ENCODE results near the gene TEX52.
"Not testable (repeated sequence)": the region's sequence is repeated elsewhere in the genome, so short reads cannot be mapped to it uniquely, and the experiment has no call there.

TEX52 gene

DNA sequence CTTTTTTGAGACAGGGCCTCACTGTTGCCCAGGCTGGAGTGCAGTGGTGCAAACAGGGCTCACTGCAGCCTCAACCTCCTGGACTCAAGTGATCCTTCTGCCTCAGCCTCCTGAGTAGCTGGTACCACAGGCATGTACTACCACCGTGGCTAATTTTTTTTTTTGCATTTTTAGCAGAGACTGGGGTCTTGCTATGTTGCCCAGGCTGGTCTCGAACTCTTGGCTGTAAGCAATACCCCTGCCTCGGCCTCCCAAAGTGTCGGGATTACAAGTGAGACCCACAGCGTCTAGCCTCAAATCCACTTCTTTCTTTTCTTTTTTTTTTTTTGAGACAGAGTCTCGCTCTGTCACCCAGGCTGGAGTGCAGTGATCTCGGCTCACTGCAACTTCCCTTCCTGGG, 6.6 kb upstream of the TEX52 start:
- DNase-seq = not testable (repeated sequence)

DNA sequence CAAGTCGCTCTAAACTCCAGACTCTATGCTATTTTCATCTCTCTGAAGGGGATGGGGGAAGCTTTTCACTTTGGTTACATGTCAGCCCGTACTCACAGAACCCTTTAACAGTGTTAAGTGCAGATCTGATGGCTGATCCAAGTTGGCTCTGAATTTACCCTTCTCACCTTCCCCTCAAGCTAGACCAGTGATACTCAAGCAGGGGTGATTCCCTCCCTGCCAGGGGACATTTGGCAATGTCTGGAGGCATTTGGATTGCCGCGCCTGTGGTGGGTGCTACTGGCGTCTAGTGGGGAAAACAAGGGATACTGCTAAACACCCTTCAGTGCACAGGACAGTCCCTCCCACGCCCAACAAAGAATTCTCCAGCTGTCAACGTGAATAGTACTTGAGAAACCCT, 6.0 kb upstream of the TEX52 start:
- no peak for DNase-seq

DNA sequence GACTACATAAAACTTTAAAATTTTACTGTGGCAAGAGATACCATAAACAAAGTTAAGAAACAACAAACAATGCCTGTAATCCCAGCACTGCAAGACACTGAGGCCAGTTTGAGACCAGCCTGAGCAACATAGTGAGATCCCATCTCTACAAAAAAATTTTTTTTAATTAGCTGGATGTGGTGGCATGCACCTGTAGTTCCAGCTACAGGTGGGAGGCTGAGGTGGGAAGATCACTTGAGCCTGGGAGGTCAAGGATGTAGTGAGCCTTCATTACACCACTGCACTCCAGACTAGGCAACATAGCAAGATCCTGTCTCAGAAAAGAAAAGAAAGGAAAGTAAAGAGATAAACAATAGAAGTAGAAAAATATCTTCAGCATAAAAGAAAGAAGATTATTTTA, 3.3 kb upstream of the TEX52 start:
- no peak for DNase-seq

DNA sequence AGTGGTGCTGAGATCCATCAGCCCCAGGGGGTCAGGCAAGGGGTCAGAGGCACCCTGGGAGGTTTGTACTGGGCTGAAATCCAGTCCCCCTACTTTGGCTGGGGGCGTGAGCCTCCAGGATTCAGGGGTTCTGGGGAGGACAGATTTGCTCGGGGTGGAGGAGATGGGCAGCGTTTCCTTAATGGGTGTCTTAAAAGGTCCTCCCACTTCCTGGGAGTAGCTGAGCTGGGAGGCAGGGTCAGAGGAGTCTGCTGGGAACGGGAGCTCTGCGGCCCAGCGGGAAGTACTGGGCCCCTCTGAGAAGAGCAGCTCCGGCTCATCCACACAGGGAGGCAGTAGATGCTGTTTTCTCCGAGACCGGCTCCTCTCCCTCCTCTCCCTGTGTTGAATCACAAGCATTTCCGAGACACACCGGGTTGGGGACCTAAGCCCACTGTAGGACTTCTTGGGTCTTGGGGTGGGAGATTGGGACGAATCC, 2.1 kb upstream of the TEX52 start:
- DNase-seq = no peak

DNA sequence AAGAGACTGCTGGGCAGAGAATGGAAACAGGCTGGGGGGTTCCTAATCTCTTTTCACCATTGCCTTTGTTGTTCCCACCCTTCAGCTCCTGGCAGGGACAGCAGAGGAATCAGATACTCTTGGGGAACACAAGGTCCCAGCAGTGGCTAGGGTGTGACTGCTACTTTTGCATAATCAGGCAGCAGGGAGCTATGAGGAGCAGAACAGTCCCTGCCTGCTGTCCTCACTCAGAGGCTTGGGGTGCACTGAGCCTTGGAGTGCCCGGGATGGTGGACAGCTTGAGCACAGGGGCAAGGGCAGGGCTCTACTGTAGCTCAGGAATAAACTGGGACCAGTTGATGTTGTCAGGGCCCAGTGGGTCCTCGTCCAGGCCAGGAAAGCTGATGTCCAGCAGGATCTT, 1.5 kb upstream of the TEX52 start:
- no peak for DNase-seq

DNA sequence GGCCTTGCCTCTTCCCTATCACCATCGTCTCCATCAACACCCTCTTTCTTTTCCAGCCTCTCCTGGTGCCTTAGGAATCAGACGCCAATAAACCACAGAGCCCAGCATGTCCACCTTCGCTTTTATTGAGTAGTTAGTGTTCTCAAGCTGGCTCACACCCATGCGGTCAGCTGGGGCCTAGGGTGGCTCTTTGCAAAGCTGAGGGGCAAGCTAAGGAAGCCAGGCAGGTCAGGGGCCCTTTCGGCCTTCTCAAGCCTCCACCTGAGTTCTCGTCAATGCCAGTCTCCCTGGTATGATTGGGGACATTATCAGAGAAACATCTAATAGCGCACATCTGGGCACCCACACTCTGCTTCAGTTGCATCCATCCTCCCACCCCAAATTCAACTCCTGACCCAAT, 737 bp upstream of the TEX52 start:
- DNase-seq = no peak

DNA sequence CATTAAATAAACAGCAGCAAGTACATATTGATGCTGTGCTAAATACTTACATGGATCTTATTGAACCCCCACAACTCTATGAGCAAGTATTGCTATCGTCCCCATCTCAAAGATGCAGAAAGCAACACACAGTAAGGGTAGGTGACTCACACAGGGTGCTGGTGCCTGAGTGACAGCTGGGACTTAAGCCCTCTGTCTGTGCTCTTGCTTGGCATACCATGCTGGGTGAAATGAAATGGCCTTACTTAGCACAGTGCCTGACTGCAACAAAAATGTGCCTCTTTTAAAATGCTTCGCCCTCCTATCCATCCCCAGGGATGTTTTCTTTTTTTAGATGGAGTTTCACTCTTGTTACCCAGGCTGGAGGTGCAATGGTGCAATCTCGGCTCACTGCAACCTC, 788 bp downstream of the TEX52 start:
- no peak for DNase-seq

DNA sequence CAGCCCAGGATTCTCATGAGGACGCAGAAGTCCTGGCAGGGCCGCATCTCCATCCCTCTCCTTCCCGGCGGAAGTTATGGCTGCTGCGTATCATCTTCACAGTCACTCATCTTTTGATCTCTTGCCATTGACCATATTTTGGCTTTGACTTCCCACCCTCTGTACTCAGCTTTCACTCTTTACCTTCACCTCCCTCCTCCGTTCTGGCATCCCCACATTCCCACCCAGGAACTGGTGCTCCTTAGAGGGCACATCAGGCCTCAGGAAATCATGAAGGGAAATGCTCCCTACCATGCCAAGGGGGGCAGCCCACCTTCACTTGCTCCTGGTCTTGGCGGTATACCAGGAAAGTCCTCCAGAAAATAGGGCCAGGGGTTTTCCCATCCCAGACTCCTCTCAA, 1.3 kb downstream of the TEX52 start:
- no peak for DNase-seq

DNA sequence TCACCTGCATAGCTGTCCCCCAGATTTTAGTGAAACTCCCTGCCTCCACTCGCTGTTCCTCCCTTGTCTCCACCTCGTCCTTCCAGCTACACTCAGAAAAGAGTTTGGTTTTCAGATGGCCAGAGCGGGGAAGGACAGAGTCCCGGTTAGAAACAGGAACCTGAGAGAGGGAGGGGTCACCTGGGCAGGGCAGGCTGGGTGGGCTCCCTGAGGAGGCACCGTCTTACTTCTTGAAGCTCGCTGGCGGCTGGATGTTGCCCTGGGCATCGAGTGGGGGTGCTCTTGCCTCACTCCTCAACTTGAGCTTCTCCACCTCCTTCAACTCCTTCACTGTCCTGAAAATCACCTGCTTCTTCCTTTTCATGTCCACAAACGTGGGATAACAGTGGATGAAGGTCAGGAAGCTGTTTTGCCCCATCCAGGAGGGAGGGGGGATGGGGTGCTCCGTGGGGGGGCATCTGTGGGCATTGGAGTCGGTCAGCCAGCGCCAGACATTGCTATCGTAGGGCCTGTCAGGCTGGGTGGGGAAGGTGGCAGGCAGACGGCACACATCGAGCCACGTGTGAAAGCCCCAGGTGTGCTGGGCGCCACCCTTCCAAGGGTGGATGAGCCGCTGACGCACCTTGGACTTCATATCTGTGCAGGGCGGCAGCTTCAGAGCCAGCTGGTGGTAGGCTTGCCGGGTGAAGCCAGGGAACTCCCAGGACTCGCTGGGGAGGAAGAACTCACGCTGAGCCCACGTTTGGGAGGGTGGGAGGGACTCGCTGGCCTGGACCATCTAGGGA, 2.0 kb downstream of the TEX52 start:
- DNase-seq = no peak

DNA sequence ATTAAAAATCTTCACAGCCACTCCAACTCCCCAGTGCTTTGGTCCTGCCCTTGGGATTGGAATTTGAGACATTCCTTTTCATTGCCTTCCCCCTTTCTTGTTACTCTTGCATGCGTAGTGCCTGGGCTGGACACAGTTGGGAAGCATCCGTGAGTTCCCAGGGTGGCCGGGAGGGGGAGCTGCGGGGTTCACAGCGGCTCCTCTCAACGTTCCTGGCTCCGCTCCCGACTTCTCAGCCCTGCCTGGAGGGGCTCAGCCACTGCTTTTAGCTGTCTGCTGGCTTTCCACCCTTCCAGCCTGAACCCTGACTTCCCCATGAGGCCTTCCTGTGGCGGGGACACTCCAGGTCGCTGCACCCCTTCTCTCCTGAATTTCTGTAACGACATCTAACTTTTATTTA, 3.2 kb downstream of the TEX52 start:
- DNase-seq = peak; percentile 51

DNA sequence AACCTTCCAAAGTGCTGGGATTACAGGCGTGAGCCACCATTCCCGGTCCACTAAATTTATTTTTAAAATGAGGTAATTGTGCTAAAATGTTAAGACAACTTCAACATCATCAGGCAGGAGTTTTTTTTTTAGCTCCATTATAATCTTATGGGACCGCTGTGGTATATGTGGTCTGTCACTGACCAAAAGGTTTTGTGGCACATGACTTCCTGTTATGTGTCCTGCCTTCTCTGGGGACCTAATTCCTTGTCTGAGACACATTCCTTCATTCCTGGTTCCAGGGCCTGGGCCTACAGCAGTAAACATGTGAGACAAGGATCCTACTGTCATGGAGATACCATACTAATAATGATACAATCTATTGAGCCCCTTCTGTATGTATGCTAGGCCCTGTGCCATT, 4.9 kb downstream of the TEX52 start:
- DNase-seq = no peak

DNA sequence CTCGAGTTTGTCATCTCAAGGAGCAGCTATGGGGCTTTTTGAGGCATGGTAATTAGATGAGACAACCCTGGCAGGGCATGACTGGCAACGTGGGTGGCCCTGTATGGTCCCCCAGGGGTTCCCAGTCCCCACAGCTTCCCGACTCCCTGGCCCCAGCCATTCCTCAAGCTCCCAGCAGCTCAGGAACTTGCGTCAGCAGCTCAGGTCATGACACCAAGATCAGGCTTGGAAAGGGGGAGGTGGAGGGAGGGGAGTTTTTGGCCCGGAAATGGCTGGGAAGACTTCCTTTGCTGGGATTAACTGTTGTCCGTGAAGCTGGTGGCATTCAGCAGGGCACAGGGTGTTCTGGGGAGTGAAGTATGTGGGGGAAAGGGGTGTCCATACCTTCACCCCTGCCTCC, 11.6 kb downstream of the TEX52 start:
- no peak for DNase-seq

DNA sequence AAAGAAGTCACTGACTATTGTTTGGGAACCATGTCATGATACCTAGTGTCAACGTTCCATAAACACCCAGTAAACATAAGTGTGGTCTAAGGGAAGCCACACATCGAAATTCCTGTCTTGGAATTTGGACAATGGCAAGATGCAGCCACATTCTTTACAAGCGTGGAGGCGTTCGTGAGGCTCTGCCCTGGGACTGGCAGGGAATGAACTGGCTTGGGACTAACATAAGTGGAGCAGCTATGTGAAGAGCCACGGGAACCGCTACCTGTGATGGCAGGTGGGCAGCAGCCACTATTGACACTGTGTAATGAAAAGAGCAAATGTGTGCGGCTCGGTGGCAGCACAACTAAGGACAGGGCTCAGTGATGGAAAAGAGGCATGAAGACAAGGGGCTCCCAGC, 12.1 kb downstream of the TEX52 start:
- DNase-seq = no peak

DNA sequence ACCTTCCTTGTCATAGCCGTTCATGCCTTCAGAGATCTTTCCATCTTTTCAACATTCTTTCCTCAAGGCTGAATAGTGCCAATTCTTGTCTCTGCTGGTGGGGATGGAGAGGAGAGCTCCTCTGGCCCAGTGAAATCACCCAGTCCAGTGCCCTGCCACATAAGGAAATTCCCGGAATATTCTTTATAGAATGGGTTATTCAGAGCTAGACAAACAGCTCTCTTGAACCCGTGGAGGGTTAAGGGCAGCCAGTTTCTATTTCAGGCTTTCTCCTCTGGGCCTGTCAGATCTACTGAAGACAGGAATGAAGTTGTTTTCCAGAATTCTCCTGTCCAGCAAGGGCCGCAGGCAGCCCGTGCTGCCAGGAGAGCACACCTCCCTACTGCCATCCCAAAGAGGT, 13.9 kb downstream of the TEX52 start:
- DNase-seq = no peak

DNA sequence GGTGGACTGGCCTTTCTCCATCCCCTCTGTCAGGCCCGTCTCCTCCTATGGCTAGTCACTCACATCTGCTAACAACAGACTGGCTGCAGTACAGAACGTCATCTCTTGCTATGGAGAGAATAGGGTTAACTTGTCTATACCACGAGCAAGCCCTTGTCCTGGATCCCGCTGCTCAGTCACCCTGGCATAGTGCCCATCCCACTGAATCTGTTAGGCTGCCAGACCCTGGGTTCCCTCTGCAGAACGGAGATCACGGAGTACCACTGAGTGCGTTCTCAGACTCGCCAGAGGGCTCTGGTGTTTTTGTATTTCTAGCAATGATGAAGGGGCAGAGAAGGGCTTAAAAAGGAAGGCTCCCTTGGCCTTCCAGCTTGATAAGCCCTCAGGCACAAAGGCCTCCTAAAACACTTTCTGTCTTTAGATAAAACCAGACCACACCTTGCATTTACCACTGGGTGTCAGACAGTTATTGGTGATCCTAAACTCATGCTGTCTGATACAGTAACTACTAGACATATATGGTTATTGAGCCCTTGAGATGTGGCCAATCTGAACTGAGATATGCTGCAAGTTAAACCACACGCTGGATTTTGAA, 15.7 kb downstream of the TEX52 start:
- DNase-seq = no peak

DNA sequence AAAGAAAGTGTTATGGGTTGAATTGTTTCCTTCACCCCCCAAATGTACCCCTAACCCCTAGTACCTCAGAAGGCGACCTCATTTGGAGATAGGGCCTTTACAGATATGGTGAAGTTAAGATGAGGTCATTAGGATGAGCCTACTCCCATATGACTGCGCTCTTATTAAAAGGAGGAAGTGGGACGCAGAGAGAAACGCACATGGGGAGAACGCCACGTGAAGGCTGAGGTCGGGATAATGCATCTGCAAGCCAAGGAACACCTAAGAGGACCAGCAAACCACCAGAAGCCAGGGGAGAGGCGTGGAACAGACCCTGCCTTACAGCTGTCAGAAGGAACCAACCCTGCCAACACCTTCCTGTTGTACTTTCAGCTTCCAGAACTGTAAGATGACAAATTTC, 20.3 kb downstream of the TEX52 start:
- no peak for DNase-seq

DNA sequence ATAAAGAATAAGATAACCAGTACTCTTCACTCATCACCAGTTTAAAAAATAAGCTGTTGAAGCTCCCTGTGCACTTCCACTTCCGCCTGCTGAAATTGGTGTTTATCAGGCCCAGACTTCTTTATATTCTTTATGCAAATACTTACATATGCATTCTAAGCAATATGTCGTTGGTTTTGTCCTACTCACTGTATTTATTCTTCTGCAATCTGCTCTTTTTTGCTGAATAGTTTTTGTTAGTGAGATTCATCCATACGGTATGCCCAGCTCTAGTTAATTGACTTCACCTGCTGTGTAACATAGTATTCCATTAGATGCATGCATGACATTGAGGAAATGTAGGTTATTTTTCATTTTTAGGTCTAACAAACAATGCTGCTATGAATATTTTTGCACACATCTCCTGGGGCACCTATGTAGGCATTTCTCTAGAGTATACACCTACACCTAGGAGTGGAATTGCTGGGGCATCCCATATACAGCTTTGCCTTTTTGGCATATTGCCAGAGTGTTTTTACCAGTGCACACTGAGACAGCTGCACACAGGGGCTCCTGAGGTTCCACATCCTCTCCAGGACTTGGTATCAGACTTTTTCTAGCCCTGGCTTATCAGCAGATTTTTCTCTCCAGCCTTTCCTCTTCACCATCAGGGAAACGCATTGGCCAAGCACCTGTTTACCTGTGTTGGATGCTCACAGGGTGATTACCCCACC, 21.0 kb downstream of the TEX52 start:
- no peak for DNase-seq

DNA sequence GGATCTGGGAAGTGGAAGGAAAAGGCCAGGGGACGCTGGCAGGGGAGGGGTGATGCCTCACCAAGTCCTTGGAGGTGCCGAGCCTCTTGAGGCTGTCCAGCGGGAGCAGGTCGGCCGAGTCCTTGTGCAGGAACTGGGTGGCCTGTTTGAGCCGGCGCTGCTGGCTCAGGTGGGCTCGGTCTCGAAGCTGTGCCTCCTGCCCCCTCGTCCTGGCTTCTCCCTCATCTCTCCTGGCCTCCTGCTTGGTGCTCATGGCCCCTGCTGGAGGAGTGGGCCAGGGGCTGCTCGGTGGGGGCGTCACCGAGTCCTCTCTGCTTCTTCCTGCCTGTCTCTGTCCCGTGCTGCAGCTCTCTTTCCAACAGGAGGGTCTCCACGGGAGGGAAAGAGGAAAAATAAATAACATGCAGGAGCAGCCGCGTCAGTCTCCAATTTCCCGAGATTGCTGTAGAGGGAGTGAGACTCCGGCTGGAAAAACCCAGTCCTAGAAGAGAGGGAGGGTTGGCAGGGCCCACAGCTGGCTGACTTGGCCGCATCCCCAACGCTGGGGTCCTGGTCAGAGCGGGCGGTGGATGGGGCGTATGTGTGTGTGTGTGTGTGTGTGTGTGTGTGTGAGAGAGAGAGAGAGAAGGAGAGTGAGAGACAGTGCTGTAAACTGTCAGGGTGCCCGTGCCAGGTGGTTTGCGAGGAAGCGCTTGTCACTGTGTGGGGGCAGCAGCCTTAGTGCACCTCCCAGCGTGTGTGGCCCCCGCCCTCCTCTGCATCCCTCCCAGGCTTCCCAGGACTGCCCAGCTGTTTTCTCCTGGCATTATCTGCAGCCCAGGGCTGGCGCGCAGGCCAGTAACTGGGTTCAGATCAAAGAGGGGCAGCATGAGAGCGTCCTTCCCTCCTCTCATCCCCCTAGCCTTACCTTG, 22.0 kb downstream of the TEX52 start, which contains the start of gene NRIP2:
Gene NRIP2, minus strand, starts transcription at position 455 of the 911 bp plus-strand sequence. Its CDS starts 52 bp downstream, at position 403.
- DNase-seq = no peak

DNA sequence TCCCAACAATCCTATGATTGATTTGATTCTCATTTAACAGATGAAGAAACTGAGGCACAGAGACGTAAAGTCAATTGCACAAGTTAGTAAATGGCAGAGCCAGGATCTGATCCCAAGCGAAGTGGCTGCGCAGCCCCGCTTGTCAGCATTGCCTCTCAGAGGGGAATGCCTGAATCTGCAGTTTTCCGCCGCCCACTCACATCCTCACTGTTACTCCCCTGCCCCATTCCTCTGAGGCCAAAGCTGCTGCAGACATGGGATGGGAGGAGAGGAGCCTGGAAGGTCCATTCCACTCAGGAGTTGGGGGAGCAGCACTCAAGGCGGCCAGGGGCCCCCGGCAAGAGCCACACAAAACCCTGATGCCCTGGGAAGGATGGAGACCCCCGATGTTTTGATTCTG, 23.0 kb downstream of the TEX52 start:
- DNase-seq = no peak

DNA sequence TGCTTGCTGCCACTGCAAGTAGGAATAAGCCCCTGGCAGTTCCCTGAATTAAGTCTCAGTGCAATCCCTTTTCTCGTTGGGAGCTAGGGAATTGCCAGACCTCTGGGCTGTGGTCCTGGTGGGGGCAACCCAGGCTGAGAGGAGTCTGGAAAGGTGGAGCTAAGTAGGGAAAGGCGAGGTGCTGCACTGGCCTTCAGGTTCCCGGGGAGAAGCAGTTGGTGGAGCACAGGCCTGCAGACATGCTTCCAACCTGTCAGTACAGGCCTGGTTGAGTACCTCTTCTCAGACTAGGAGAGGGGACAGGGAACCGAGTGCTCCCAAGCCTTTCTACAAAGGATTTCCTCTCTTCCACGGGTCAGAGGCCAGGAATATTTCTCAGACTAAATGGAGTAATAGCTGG, 23.5 kb downstream of the TEX52 start:
- DNase-seq = no peak

DNA sequence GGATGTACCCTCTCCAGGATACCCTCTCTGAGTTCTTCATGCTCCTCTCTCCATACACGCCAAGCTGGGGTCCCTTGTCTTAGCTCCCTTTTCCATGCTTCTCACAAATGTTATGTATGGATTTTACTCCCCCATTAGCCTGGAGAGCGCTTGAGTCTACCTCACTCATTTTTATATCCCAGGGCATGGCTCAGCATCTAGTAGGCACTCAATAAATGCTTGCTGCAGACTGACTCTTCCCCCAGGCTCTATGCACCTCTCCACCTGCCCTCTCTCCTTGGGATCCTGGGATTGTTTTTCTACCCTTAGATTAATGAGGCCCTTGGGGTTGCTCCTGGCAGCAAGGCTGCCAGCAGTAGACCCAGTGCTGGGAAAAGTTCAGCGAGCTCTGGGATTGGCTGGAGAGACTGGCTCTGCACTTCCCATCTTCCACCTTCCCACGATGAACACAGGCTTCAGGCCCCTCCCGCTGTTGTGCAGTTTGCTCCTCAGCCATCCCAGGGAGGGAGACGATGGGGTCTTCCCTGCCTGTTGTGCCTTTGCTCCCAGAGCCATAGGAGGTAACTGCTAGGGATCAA, 24.2 kb downstream of the TEX52 start:
- no peak for DNase-seq

DNA sequence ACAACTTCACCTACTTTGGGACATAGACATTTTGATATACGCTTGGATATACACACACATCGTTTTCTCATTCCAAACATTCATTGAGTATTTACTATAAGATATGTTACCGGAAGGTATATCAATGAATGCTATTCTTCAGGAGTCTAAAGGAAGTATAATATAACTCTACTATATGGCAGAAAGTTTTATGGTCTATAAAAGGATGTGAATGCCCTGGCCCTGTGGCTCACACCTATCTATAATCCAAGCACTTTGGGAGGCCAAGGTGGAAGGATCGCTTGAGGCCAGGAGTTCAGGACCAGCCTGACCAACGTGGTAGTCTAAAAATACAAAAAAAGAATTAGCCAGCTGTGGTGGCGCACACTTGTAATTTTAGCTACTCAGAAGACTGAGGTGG, 27.6 kb downstream of the TEX52 start:
- DNase-seq = no peak
